Measurements from ENCODE around the gene TSPAN18.

- TF ChIP-seq CTCF (IDR thresholded peaks at IDR 0.05) (no peak), POLR2AphosphoS5 (IDR thresholded peaks at IDR 0.05; ENCODE audit: low read depth, low read length) (no peak), REST (IDR thresholded peaks at IDR 0.05; ENCODE audit: insufficient read depth in 1 of 2, low read depth in 2 of 2, low read length in 1 of 2) (no peak), TCF7L2 (IDR thresholded peaks at IDR 0.05; ENCODE audit: low read depth, low read length) (no peak)
Observed at GRCh38 chr11:44942029-44942955, 215.5 kb downstream of the TSPAN18 start.

All from Panc1 (cell line).